HG02840 (cell line): ENCODE measurements around the gene TRPM2.

Experiments
- ATAC-seq: cut with Tn5 transposase; IDR thresholded peaks from one replicate; pipeline ENCODE4 v1.9.1; 2021; ENCODE audit warnings: mild to moderate bottlenecking, moderate library complexity, moderate number of reproducible peaks; ENCODE audit not compliant: unreplicated experiment, low FRiP score

The TRPM2 gene

DNA sequence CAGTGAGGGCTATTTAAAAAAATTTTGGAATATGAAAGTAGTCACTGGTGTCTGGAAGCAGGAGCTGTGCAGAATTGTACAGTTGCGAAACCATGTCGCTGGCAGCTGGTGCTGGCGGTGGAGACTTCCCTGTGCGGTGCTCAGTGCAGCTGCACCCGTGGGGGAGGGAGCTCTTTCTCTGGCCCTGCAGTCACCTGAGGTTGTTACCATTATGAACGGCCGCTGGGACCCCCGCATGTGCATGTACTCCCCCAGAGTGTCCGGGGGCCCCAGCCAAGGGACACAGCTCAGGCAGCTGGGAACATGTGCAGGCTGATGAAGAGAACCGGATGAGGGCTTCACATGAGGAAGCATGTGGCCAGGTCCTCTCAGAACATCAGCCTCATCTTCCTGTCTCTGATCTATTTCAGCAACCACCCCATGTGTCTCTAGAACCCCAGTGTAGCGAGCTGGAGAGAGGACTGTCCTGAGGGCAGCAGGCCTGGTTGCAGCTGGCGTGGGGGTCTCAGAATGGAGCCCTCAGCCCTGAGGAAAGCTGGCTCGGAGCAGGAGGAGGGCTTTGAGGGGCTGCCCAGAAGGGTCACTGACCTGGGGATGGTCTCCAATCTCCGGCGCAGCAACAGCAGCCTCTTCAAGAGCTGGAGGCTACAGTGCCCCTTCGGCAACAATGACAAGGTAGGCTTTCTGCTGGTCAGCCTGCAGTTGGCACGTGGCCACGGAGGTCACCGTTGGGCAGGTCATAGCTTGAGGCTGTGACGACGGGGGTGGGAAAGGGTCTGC, at the start of gene TRPM2:
TRPM2 (plus strand) TSS at position 431 of the 780 bp plus-strand sequence; CDS start at position 511, 80 bp downstream.
- peak; percentile 46 for ATAC-seq

DNA sequence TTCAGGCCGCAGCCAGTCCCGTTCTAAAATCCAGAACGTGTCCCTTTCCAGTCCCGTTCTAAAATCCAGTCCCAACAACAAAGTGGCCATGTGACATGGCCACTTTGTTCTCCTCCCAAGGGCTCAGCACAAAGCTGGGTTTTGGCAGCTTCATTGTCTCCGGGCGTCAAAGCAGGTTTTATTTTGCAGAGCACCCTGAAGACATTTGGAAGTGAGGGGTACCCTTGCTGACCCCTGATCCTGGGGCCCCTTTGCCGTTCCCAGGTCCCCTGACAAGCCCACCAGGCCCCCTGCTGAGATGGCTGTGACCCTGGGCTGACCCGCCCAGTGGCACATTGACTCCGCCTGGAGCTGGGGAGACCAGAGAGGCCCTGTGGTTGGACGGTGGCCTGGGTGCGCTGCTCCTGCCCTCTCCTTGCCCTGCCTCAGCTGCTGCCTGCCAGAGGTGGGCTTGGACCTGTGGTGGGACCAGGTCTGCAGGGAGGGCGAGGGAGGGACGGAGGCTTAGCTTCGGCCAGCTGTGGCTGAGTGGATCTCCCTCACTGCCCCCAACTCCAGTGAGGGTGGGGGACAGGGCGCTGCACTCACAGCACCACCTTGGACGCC, 49.3 kb upstream of the TRPM2 start:
- no peak for ATAC-seq

DNA sequence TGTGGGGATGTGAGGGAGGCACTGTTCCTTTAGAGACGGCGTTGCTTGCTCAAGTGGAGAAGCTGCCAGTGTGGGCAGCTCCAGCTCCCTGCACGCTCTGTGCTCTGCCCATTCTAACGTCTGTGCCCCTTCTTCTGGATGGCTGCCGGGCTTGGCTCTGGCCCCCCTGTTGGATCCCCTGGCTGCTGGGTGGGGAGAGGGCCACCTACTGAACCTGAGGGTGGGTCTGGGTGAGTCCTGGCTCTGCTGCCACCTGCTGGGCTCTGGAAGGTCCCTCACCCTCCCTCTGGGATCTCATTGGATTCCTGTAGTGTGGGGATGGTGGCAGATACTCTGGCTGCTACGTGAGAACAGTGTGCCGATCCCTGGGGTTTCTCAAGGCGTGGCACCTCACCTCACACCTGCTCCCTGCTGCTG, 48.5 kb upstream of the TRPM2 start:
- no peak for ATAC-seq

DNA sequence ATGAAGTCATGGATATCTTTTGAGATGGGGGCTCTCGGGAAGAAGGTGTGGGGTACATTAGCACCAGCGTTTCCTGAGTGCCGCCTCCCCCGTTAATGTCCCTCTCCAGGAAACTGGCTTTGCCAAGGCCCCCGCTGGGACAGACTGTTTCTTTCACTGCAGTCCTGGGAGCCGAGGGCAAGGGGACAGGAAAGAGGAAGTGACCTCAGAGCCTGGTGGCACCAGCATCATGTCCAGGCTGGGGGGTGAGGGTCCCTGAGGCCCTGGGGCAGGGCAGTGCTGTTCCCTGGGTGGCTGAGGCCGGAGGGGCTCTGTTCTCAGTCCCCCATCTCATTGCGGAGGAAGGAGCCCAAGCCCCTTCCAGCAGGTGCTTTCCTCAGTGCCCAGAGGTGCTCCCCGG, 47.7 kb upstream of the TRPM2 start:
- ATAC-seq, result no peak

DNA sequence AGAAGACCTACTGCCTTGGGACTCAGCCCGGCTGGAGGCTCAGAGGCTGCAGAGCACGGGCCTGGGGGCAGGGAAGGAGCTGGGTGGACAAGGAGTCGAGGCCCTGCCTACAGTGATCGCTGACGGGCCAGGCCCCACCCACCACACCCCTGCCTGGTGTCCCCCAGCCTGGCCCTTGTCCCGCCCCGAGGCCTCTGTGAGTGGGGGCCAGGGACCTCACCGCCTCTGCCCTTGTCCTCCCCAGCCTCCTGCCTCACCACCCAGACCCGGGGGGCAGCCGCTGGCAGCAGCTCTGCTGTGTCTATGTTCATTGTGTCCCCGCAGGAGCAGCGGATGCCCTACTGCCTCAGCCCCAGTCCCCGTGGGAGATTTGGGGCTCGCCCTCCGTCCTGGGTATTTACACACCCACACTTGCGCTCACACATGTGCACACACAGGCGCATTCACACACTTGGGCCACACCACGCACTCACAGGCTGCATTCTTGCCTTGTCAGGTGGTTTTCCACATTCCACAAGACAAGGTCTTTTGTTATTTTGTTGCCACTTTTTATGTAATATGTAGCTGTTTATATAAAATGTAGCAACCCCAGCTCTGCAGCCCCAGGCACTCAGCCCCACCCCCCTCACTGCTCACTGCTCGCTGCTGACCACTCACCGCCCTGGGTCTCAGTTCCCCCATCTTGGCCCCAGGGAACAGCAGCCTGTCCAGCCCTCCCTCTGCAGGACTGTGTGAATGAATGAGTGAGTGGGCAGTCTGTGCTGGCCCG, 46.3 kb upstream of the TRPM2 start:
- ATAC-seq, result no peak

DNA sequence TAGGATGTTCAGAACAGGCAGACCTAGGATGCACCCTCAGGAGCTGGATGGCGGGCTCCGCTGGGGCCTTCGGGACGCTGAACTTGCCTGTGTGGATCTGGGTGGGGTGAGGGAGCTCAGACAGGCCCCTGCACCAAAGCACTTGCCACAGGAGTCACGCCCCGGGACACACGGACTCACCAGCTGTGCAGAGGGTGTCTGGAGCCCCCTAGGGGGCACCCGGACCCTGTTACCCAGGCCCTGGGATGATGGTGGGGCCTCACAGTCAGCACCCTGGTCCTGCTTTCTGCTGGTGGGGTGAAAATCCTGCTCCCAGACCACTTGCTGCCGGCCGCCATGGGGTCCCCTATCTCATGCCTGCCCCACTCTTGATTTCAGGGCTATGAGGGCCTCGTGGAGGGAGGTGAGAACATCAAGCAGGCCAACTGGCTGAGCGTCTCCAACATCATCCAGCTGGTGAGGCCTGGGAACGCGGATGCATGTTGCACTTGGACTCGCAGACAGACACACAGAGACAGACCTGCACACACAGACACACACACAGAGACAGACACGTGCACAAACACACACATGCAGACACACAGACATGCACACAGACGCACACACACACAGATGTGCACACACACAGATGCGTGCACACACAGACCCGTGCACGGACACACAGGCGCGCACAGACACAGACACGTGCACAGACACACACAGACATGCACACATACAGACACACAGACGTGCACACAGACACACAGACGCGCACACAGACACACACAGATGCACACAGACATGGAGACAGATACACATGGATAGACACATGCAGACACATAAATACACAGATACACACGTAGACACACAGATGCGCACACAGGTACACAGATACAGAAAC, 42.6 kb upstream of the TRPM2 start:
- ATAC-seq, result no peak

DNA sequence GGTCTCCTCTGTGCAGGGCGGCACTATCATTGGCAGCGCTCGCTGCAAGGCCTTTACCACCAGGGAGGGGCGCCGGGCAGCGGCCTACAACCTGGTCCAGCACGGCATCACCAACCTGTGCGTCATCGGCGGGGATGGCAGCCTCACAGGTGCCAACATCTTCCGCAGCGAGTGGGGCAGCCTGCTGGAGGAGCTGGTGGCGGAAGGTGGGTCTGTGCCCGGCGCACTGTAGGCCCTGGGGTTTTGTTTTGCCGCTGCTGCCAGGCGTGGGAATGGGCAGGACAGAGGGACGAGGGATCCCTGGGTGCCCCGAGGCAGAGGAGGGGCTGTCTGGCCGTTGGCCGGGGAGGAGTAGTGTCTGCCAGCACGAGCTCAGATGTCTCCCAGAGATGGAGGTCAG, 41.3 kb upstream of the TRPM2 start:
- ATAC-seq, result no peak

DNA sequence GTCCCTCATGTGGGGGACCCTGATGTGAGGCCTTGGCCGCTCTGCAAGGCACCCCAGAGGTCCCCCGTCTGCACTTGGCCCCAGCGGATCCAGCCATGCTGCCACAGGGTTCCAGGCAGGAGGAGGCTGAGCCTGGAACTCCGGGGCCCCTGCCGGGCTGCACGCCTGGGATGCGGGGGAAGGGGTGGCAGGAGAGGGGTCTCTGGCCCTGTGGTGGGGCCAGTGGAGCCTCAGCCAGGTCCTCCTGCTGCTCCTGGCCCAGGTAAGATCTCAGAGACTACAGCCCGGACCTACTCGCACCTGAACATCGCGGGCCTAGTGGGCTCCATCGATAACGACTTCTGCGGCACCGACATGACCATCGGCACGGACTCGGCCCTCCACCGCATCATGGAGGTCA, 40.7 kb upstream of the TRPM2 start:
- no peak for ATAC-seq

DNA sequence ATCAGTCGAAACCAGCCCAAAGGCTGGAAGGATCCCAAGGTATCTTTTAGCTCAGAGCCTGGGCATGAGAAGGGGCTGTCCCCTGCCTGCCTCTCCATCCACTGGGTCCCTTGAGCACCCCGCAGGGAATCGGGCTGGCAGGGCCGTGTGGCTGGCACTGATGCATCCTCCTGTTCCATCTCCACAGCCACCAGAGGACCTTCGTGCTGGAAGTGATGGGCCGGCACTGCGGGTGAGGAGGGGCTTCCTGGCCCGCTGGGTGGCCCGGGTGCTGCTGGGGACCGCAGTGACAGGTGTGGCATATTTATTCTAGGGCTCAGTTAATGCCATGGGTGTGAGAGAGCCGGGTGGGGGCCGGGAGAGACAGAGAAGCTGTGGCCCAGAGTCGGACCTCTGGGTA, 40.0 kb upstream of the TRPM2 start:
- ATAC-seq, result no peak

DNA sequence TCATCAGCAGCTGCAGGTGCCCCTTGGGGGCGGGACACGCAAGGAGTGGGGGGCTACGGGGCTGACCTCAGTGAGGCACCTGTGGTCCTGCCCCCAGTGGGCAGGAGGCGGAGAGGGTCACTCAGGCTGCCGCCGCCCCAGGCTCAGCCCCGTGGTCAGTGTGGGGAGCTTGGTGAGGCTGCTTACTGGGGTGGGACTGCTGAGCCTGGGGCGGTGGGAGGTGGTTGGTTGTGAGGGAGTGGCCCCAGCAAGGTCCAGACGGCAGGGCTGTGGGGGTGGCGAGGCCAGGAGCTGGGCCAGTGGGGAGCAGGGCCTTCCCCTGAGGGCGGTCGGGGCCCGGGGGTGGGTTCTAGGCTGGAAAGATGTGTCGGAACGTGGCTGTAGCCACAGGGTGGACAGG, 39.3 kb upstream of the TRPM2 start:
- no peak for ATAC-seq

DNA sequence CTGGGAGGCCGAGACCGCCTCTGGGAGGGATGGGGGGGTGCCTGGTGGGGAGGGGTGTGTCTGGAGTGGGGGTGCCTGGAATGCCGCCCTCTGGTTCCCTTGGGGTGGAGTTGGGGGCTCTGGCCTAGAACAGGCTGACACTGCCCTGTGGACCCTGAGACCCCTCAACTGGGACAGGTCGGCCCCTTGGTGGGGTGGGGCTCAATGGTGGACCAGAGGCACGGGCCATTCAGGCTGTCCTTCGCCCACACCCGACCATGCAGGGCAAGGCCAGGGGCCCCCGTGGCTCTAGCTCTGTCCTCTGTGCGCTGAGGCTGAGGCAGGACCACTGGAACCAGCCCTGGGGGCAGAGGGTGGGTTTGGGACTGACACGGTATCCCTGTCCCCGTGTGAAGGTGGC, 38.9 kb upstream of the TRPM2 start:
- ATAC-seq, result no peak

DNA sequence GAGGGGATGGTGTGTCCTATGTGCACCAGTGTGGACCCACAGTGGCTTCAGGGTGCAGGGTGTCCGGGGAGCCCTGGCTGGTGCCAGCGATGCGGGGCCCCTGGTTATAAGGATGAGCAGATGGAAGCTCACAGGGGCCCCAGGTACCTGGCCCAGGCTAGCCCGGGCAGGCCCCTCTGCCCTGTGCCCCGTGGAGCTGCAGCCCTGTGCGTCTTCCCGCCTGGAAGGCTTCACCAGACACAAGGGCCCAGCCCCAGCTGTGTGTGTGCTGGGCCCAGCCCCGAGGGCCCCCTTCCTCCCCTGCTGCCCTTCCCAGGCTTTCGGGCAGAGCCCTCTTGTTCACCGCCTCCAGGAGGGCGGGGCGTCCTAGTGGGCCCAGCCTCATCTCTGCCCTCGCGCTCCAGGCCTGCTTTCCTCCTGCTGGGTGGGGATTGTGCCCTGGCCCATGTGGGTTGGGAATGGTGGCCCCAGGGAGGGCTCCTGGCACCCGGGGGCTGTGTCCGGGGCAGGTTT, 37.7 kb upstream of the TRPM2 start:
- no peak for ATAC-seq

DNA sequence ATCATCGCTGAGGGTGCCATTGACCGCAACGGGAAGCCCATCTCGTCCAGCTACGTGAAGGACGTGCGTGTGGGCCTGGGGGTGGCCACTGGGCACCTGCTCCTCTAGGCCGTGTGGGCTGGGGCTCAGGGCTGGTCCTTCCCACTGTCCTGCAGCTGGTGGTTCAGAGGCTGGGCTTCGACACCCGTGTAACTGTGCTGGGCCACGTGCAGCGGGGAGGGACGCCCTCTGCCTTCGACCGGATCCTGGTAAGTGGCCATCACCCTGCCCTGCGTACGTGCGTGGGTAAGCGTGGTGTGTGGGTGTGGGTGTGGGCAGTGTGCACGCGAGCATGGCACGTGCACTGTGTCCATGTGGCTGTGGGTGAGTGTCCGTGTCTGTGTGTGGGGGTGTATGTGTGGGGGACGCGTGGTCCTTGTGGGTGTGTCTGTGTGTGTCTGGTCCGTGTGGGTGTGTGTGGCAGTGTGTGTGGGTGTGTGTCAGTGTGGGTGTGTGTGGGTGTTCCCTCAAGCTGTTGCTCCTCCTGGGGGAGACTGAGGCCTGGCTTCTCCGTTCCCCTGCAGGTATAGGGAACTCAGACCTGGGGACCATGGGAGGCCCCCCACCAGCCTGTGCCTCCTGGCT, 37.0 kb upstream of the TRPM2 start:
- ATAC-seq, result no peak

DNA sequence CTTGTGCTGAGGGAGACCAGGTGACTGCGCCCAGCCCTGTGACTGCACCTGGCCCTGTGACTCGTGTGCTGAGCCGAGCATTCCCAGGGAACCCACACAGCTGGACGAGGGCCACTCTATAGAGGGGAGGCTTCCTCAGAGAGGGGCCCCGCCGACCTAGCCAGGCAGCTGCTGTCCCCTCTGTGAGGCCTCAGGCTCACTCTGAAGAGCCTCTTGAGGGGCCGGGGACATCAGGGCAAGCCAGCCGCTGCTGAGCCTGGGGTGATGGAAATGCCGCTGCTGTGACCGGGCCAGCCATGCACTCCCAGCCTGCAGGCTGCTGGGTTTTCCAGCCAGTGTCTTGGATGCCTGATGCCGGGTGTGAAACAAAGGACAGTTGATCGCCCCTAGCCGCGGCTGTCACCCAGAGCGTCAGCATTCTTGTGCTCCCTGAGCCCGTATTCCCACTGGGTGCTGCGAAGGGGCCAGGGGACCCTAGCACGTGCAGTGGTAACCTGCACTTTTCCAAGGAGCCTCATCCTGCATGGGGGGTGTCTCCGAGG, 36.1 kb upstream of the TRPM2 start:
- no peak for ATAC-seq

DNA sequence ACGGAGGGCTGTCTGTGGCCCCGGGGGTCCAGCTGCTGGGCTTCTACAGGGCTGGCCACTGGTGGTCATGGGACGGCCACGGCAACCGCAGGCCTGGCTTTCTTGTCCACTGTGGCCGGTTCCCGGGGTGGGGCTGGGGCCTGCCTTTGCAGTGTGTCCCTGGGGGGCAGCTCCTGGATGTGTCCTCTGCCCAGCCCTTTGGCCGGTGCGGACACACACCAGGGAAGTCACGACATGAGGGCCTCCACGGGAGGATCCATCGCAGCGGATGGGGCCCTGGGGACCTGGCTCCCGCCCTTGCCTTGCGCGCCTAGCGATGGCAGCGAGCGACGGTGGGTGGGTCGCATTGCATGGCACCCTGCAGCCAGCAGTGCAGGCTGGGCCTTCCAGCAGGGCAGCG, 35.5 kb upstream of the TRPM2 start:
- no peak for ATAC-seq

DNA sequence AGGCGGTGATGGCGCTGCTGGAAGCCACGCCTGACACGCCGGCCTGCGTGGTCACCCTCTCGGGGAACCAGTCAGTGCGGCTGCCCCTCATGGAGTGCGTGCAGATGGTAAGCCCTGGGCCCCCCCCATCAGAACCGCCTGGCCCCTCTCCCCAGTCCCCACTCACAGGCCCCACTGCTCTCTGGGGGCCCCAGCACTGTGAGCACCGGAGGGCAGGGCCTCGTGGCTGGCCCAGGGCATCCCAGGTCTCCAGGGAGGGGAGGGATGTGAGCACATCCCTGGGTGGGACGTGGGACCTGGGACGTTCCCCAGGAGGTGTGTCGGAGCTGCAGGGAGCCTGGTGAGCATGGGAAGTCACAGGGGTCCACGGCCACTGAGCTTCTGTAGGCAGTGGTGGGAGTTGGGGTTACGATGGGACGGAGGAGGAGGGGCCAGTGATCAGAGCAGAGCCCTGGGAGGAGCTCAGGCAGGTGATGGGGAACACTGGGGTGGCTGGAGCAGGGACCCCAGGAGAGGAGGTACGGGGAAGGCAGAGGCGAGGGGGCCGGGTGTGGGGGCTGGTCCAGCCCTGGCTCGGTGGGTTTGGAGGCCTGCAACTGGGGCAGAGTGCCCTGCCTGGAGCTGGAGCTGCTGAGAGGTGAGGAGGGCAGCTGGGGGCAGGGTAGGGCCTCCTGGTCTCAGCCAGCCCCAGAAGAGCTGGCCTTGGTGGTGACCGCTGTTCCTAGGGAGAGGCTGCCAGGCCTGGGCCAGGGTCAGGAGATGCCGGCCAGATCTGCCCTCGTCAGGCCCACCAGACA, 34.7 kb upstream of the TRPM2 start:
- ATAC-seq, result no peak

DNA sequence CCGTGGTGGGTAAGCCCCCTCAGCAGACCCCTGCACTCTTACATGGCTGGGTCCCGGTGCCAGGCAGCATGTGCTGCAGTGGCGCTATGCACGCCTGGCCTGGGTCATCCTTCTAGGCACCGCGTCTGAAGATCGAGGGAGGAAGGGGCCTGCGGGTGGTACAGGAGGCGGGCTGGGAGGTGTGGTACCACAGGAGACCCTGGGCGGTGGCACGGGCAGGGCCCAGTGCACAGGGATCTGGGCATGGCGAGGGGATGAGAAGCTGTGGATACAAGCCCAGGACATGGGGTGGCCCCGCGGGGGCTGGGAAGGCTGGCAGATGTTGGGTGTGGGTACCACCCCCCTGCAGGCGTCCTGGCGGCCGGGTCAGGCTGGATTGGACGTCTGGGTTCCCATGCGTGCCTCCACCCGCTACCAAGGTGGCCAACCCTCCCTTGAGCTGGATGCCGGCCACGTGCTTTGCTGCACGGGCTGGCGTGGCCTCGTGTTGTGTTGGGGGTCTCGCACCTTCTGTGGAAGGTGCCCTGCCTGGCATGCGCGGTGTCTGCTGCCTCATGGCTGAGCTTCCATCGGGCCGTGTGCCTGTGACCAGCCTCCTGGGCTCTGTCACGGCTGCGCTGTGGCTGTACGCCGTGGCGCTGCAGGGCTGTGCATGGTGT, 33.9 kb upstream of the TRPM2 start:
- ATAC-seq, result no peak

DNA sequence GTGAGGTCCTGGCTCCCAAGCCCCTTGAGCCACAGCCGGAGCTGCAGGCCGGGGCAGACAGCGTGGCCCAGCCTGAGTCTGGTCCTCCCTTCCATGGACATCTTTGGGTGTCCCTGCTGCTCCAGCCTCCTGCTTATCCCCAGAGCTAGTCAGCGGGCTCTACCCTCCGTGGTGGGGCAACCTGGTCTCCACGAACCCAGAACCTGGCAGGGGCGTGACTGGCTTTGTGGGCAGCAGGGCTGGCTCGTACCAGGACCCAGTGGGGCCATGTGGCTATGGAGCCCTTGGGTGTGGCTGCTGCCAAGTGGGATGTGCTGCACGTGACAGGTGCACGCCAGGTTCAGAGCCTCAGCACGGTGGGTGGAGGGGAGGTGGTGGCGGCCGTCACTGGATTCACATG, 32.6 kb upstream of the TRPM2 start:
- no peak for ATAC-seq
